HCT116 (cell line): Measurements from ENCODE around the gene PCMTD2. TPM values are rescaled to one million over a fixed set of nuclear protein-coding genes. Genes with fewer than 3 reads are reported as not detected.

Source experiments
- ATAC-seq: fragments of 200-7000 bp; cut with Tn5 transposase; 2 replicates; pipeline ENCODE4 v1.9.1; 2020; ENCODE audit warnings: mild to moderate bottlenecking, moderate library complexity
- BruUV-seq: library from RNA; stranded (reverse); fragments of 400-500 nt; replicated peaks from 2 replicates; lab custom pipeline; 2021; lab: Mats Ljungman, UMichigan
- CTCF ChIA-PET: fragments of 300-600 bp; sonication (Branson Sonifier 250); formaldehyde crosslinking; loops from one replicate; lab custom pipeline; 2021; ENCODE audit warnings: antibody characterized with exemption; lab: Charles Lee
- POLR2A ChIA-PET: fragments of 300-600, 350-600 bp; sonication (Branson Sonifier 250); formaldehyde crosslinking; loops from one replicate; lab custom pipeline; 2021; ENCODE audit warnings: antibody characterized with exemption; lab: Charles Lee
- RAD21 ChIA-PET, 2 experiments: fragments of 300-600 bp; sonication (Branson Sonifier 250); formaldehyde crosslinking; loops; one replicate each; lab custom pipeline; 2023; ENCODE audit warnings: low total read pairs in 2 of 2; ENCODE audit not compliant: uncharacterized antibody in 2 of 2, unreplicated experiment in 2 of 2, low non-redundant PET in 1 of 2; lab: Charles Lee
- DNase-seq: peaks from one replicate; pipeline ENCODE4 v3.0.0-alpha.2; 2010; ENCODE audit warnings: low read depth, low spot score
- H2AFZ ChIP-seq: fragments of 200-600 bp; shearing (Covaris generic), sonication (generic); 2 replicates; pipeline ENCODE4 v1.6.1; 2017; ENCODE audit warnings: low read depth, mixed run types, mixed read lengths, antibody characterized with exemption, low read length; ENCODE audit not compliant: poor library complexity, severe bottlenecking
- H3K27ac ChIP-seq: 2 replicates; pipeline ENCODE4 v1.5.1; 2012; ENCODE audit warnings: low read depth, low read length
- H3K27me3 ChIP-seq: fragments of 200-600 bp; sonication (generic); 2 replicates; pipeline ENCODE4 v1.6.1; 2016; ENCODE audit warnings: mixed run types, low read length, mixed read lengths; ENCODE audit not compliant: insufficient read depth
- H3K36me3 ChIP-seq, 2 experiments: fragments of 200-500 bp in 1 of 2; fragments of 200-600 bp in 1 of 2; sonication (Bioruptor generic) in 1 of 2; sonication (generic) in 1 of 2; 2 replicates each; pipeline versions ENCODE4 v1.5.1 to v1.6.1; 2014 to 2016; ENCODE audit warnings: low read length in 2 of 2, inconsistent platforms in 1 of 2, mixed read lengths in 1 of 2, mixed run types in 1 of 2; ENCODE audit not compliant: insufficient read depth in 2 of 2, control insufficient read depth in 1 of 2
- H3K4me1 ChIP-seq, 2 experiments: fragments of 200-600 bp in 1 of 2; sonication (generic) in 1 of 2; 2 replicates each; pipeline versions ENCODE4 v1.5.1 to v1.6.1; 2012 to 2017; ENCODE audit warnings: low read length in 2 of 2, inconsistent platforms in 1 of 2, mild to moderate bottlenecking in 1 of 2, mixed read lengths in 1 of 2, mixed run types in 1 of 2, moderate library complexity in 1 of 2; ENCODE audit not compliant: insufficient read depth in 2 of 2, control insufficient read depth in 1 of 2
- H3K4me2 ChIP-seq: fragments of 200-600 bp; sonication (generic); 2 replicates; pipeline ENCODE4 v1.6.1; 2017; ENCODE audit warnings: mixed run types, low read length, mixed read lengths
- H3K4me3 ChIP-seq, 2 experiments: fragments of 200-600 bp in 1 of 2; sonication (generic) in 1 of 2; replicated peaks in 1 of 2; 2 replicates each; pipeline ENCODE4 v1.5.1; 2011 to 2016; ENCODE audit warnings: low read length in 2 of 2, control low read depth in 1 of 2, low read depth in 1 of 2, mild to moderate bottlenecking in 1 of 2, mixed read lengths in 1 of 2, mixed run types in 1 of 2
- H3K79me2 ChIP-seq: fragments of 200-600 bp; sonication (generic); 2 replicates; pipeline ENCODE4 v1.6.1; 2017; ENCODE audit warnings: mild to moderate bottlenecking, mixed run types, low read length, moderate library complexity, mixed read lengths; ENCODE audit not compliant: insufficient read depth
- H3K9ac ChIP-seq: fragments of 200-600 bp; sonication (generic); 2 replicates; pipeline ENCODE4 v1.6.1; 2016; ENCODE audit warnings: low read length, mixed read lengths
- H3K9me2 ChIP-seq: fragments of 200-600 bp; sonication (generic), shearing (Covaris generic); 2 replicates; pipeline ENCODE4 v1.6.1; 2017; ENCODE audit warnings: mixed run types, mild to moderate bottlenecking, moderate library complexity; ENCODE audit not compliant: insufficient read depth
- H3K9me3 ChIP-seq, 2 experiments: fragments of 200-500 bp in 1 of 2; fragments of 200-600 bp in 1 of 2; sonication (Bioruptor generic) in 1 of 2; sonication (generic) in 1 of 2; 2 replicates each; pipeline ENCODE4 v1.6.1; 2014 to 2017; ENCODE audit warnings: low read length in 2 of 2, mixed read lengths in 2 of 2, inconsistent platforms in 1 of 2, low read depth in 1 of 2, mild to moderate bottlenecking in 1 of 2, mixed run types in 1 of 2, moderate library complexity in 1 of 2; ENCODE audit not compliant: control insufficient read depth in 1 of 2, insufficient read depth in 1 of 2
- H4K20me1 ChIP-seq: fragments of 200-600 bp; sonication (generic), shearing (Covaris generic); 2 replicates; pipeline ENCODE4 v1.6.1; 2017; ENCODE audit warnings: mixed run types, mild to moderate bottlenecking, moderate library complexity; ENCODE audit not compliant: insufficient read depth
- ELF1 ChIP-seq: IDR thresholded peaks from 2 replicates; pipeline ENCODE4 v1.6.1; 2012; ENCODE audit warnings: low read depth, borderline replicate concordance
- EZH2 ChIP-seq: fragments of 200-600 bp; sonication (generic); IDR thresholded peaks from 2 replicates; pipeline ENCODE4 v1.6.1; 2017; ENCODE audit warnings: antibody characterized with exemption, mixed run types
- EZH2phosphoT487 ChIP-seq: fragments of 200-600 bp; IDR thresholded peaks from 2 replicates; pipeline ENCODE4 v1.6.1; 2018; ENCODE audit warnings: antibody characterized with exemption, borderline replicate concordance
- RAD21 ChIP-seq: IDR thresholded peaks from 2 replicates; pipeline ENCODE4 v1.6.1; 2012; ENCODE audit warnings: low read depth, mild to moderate bottlenecking
- SIN3A ChIP-seq: IDR thresholded peaks from 2 replicates; pipeline ENCODE4 v1.6.1; 2012; ENCODE audit warnings: low read depth
- ZBTB33 ChIP-seq: IDR thresholded peaks from 2 replicates; pipeline ENCODE4 v1.6.1; 2011; ENCODE audit warnings: mild to moderate bottlenecking, low read length, moderate library complexity; ENCODE audit not compliant: insufficient replicate concordance; ENCODE audit errors: extremely low read depth
- intact Hi-C: fragments of 100-400 bp; cut with micrococcal nuclease; formaldehyde crosslinking; loops from 2 replicates; pipeline ENCODE4 v1.10.0; 2022
- total RNA-seq: library from RNA; stranded (reverse); gene quantifications from one replicate; pipeline ENCODE4 v1.2.1, GENCODE V29; 2021; ENCODE audit not compliant: unreplicated experiment

The PCMTD2 gene
- total RNA-seq, 1 experiment from 2014 or later: 44.7 TPM

- intact Hi-C loops: no loop called here
- H3K9ac ChIP-seq: no peak overlapping the region
- no peaks in the 10 kb centered on the region for H3K36me3 ChIP-seq
- H4K20me1 ChIP-seq: no peaks in the 10 kb centered on the region
- ChIA-PET POLR2A (no interaction called here), CTCF (no interaction called here), RAD21 (no interaction called here)
- DNase-seq (no peak), ATAC-seq (no peak)
- no peaks in the 10 kb centered on the region for H3K27me3 ChIP-seq
- TF ChIP-seq ZBTB33 (no peak), ELF1 (no peak), SIN3A (no peak), EZH2phosphoT487 (no peak), EZH2 (no peak), RAD21 (no peak)
- no peaks in the 10 kb centered on the region for H3K9me2 ChIP-seq
- no peak overlapping the region for H3K4me2 ChIP-seq
- no peaks in the 10 kb centered on the region for H3K79me2 ChIP-seq
- H2AFZ ChIP-seq: no peak overlapping the region
- no peaks in the 10 kb centered on the region for H3K4me1 ChIP-seq
- no peak overlapping the region for H3K27ac ChIP-seq
- H3K4me3 ChIP-seq: no peak overlapping the region
- no peaks in the 10 kb centered on the region for H3K9me3 ChIP-seq
- BruUV-seq: no TSS peak
Observed at GRCh38 chr20:64206614-64207013, 48.9 kb upstream of the PCMTD2 start.
